ENCODE results near the gene STIM2. TPM values are rescaled to one million over a fixed set of nuclear protein-coding genes. Genes with fewer than 3 reads are reported as not detected.

Gene STIM2
- total RNA-seq, 2 experiments from 2014 or later = 44.7 to 45.4 TPM

- ChIA-PET POLR2A (no interaction called here), CTCF (no interaction called here)
Measured at GRCh38 chr4:26830701-26831100, 29.9 kb upstream of the STIM2 start.

GRCh38 chr4:26836539-26836938 lies 24.1 kb upstream of the STIM2 start:
- ChIA-PET POLR2A (no interaction called here), CTCF (interaction anchor here (0.7 kb wide), 1 partner anchor 378 kb away, joined by 3 read pairs; no protein-coding TSS in a partner anchor)

- CTCF ChIA-PET = no interaction called here
- POLR2A ChIA-PET = no interaction called here
Measured at GRCh38 chr4:26837993-26838842, 22.4 kb upstream of the STIM2 start.

GRCh38 chr4:26839016-26839415 lies 21.6 kb upstream of the STIM2 start:
- CTCF ChIA-PET = no interaction called here
- POLR2A ChIA-PET = no interaction called here

GRCh38 chr4:26839534-26839951 lies 21.1 kb upstream of the STIM2 start:
- POLR2A ChIA-PET = no interaction called here
- CTCF ChIA-PET = no interaction called here

- CTCF ChIA-PET = interaction anchor here (0.8 kb wide), 1 partner anchor 27 kb away, joined by 3 read pairs; no protein-coding TSS in a partner anchor
- POLR2A ChIA-PET = no interaction called here
Measured at GRCh38 chr4:26840786-26841185, 19.9 kb upstream of the STIM2 start.

- POLR2A ChIA-PET = no interaction called here
- CTCF ChIA-PET = no interaction called here
Measured at GRCh38 chr4:26842911-26843310, 17.7 kb upstream of the STIM2 start.

GRCh38 chr4:26850528-26850927 lies 10.1 kb upstream of the STIM2 start:
- CTCF ChIA-PET = no interaction called here
- POLR2A ChIA-PET = no interaction called here

- CTCF ChIA-PET = no interaction called here
Measured at GRCh38 chr4:26851129-26851528, 9.5 kb upstream of the STIM2 start.

GRCh38 chr4:26854701-26855100 lies 5.9 kb upstream of the STIM2 start:
- POLR2A ChIA-PET = no interaction called here
- CTCF ChIA-PET = interaction anchor here (0.6 kb wide), 1 partner anchor 13 kb away, joined by 3 read pairs; no protein-coding TSS in a partner anchor

More at GRCh38 chr4:26851129-26851528, 9.5 kb upstream of the STIM2 start:
- POLR2A ChIA-PET = no interaction called here

- ChIA-PET POLR2A (interaction anchor here (0.7 to 1.4 kb wide), 3 partner anchors 110 to 538 kb away, joined by 3 to 4 read pairs (median 3); no protein-coding TSS in a partner anchor), CTCF (no interaction called here)
Measured at GRCh38 chr4:26856906-26857277, 3.7 kb upstream of the STIM2 start.

- ChIA-PET POLR2A (interaction anchor here (0.6 to 1.4 kb wide), 4 partner anchors 19 to 538 kb away, joined by 3 to 4 read pairs (median 3); no protein-coding TSS in a partner anchor), CTCF (no interaction called here)
Measured at GRCh38 chr4:26857278-26858034, 3.2 kb upstream of the STIM2 start.

- ChIA-PET CTCF (interaction anchor here (1.4 kb wide), 1 partner anchor 9 kb away, joined by 3 read pairs; no protein-coding TSS in a partner anchor), POLR2A (interaction anchor here (0.6 to 1.4 kb wide), 3 partner anchors 18 to 145 kb away, joined by 3 to 4 read pairs (median 3); no protein-coding TSS in a partner anchor)
Measured at GRCh38 chr4:26858035-26858918, 2.4 kb upstream of the STIM2 start.

- ChIA-PET POLR2A (no interaction called here), CTCF (interaction anchor here (1.4 kb wide), 1 partner anchor 9 kb away, joined by 3 read pairs; no protein-coding TSS in a partner anchor)
Measured at GRCh38 chr4:26858947-26859401, 1.7 kb upstream of the STIM2 start.

- CTCF ChIA-PET = interaction anchor here (1.8 kb wide), 1 partner anchor 24 kb away, joined by 6 read pairs; no protein-coding TSS in a partner anchor
- POLR2A ChIA-PET = interaction anchor here (1.2 to 3.2 kb wide), 4 partner anchors 10 to 146 kb away, joined by 3 to 11 read pairs (median 3); no protein-coding TSS in a partner anchor
Measured at GRCh38 chr4:26859762-26860156, 882 bp upstream of the STIM2 start.

GRCh38 chr4:26860922-26861433 lies 337 bp downstream of the STIM2 start:
- POLR2A ChIA-PET = interaction anchor here (0.6 to 3.2 kb wide), 17 partner anchors 8 to 536 kb away, joined by 3 to 14 read pairs (median 3); no protein-coding TSS in a partner anchor
- CTCF ChIA-PET = interaction anchor here (0.6 to 2.0 kb wide), 5 partner anchors 13 to 454 kb away, joined by 3 to 10 read pairs (median 6); no protein-coding TSS in a partner anchor

GRCh38 chr4:26861434-26862186 lies 969 bp downstream of the STIM2 start:
- CTCF ChIA-PET = interaction anchor here (0.7 to 2.0 kb wide), 4 partner anchors 12 to 381 kb away, joined by 3 to 10 read pairs (median 8); no protein-coding TSS in a partner anchor
- POLR2A ChIA-PET = interaction anchor here (0.6 to 3.2 kb wide), 16 partner anchors 9 to 142 kb away, joined by 3 to 14 read pairs (median 4); no protein-coding TSS in a partner anchor

Data from activated CD8-positive, alpha-beta memory T cell treated with anti-CD3 and anti-CD28 coated beads for 36 hours (primary cell).